CD4-positive, CD25-positive, alpha-beta regulatory T cell (primary cell): ENCODE measurements around the gene TYROBP. TPM values are rescaled to one million over a fixed set of nuclear protein-coding genes. Genes with fewer than 3 reads are reported as not detected.
"Not testable (repeated sequence)": the region's sequence is repeated elsewhere in the genome, so short reads cannot be mapped to it uniquely, and the experiment has no call there.

Experiments
- ATAC-seq, 2 donors: fragments of 150-1000 bp; cut with Tn5 transposase; one replicate each; pipeline ENCODE4 v1.10.0; 2021; ENCODE audit warnings: low read depth in 2 of 2, moderate number of reproducible peaks in 2 of 2, moderate library complexity in 1 of 2
- DNase-seq, 3 donors: peaks; one replicate each; pipeline versions ENCODE4 v3.0.0 to v3.0.0-alpha.2; 2012 to 2022; ENCODE audit warnings: mixed read lengths in 1 of 3
- H3K27ac ChIP-seq: one replicate; pipeline ENCODE4 v1.7.0; 2013; ENCODE audit warnings: mild to moderate bottlenecking, low read length; ENCODE audit not compliant: insufficient read depth, poor library complexity, severe bottlenecking
- H3K27me3 ChIP-seq: one replicate; pipeline ENCODE4 v1.7.0; 2013; ENCODE audit warnings: low read length; ENCODE audit not compliant: control insufficient read depth, insufficient read depth
- H3K36me3 ChIP-seq: one replicate; pipeline ENCODE4 v1.7.0; 2013; ENCODE audit warnings: mild to moderate bottlenecking, low read length, moderate library complexity; ENCODE audit not compliant: control insufficient read depth, insufficient read depth
- H3K4me1 ChIP-seq: 2 replicates; pipeline ENCODE4 v1.7.0; 2013; ENCODE audit warnings: mild to moderate bottlenecking, low read length; ENCODE audit not compliant: insufficient read depth, control insufficient read depth, poor library complexity, severe bottlenecking
- H3K4me3 ChIP-seq: one replicate; pipeline ENCODE4 v1.7.0; 2013; ENCODE audit warnings: low read depth, mild to moderate bottlenecking, low read length, moderate library complexity
- H3K9me3 ChIP-seq, 2 experiments: 1 replicate in 1 of 2; 2 replicates in 1 of 2; pipeline ENCODE4 v1.7.0; 2013; ENCODE audit warnings: low read length in 2 of 2, mild to moderate bottlenecking in 1 of 2, moderate library complexity in 1 of 2; ENCODE audit not compliant: control insufficient read depth in 2 of 2
- H3K27ac Mint-ChIP-seq, 3 donors: one replicate each; pipeline ENCODE4 v1.8.0; 2020 to 2022; ENCODE audit warnings: mild to moderate bottlenecking in 3 of 3, mixed read lengths in 3 of 3, moderate library complexity in 2 of 3
- H3K27me3 Mint-ChIP-seq: one replicate; pipeline ENCODE4 v1.8.0; 2022; ENCODE audit warnings: mild to moderate bottlenecking, mixed read lengths
- H3K36me3 Mint-ChIP-seq: one replicate; pipeline ENCODE4 v1.8.0; 2020; ENCODE audit warnings: mixed read lengths
- H3K4me1 Mint-ChIP-seq, 4 donors: one replicate each; pipeline ENCODE4 v1.8.0; 2020 to 2022; ENCODE audit warnings: mixed read lengths in 4 of 4, mild to moderate bottlenecking in 1 of 4
- H3K4me3 Mint-ChIP-seq, 4 donors: one replicate each; pipeline ENCODE4 v1.8.0; 2020 to 2022; ENCODE audit warnings: mild to moderate bottlenecking in 4 of 4, mixed read lengths in 4 of 4, moderate library complexity in 3 of 4
- H3K9me3 Mint-ChIP-seq, 7 donors: one replicate each; pipeline ENCODE4 v1.8.0; 2020 to 2022; ENCODE audit warnings: mixed read lengths in 7 of 7, mild to moderate bottlenecking in 3 of 7, moderate library complexity in 2 of 7
- polyA plus RNA-seq, 4 donors: library from polyadenylated mRNA; unstranded; fragments of 300-500 nt; fragmentation: Illumina TruSeq; gene quantifications; one replicate each; pipeline ENCODE4 v1.2.3, GENCODE V29; 2021
- total RNA-seq: library from RNA; stranded (reverse); gene quantifications from one replicate; pipeline ENCODE4 v1.2.3, GENCODE V29; 2022

The TYROBP gene
- total and polyA plus RNA-seq, 5 donors from 2014 or later = 0.49 to 6.9 (median 2.1) TPM; not detected in 1

DNA sequence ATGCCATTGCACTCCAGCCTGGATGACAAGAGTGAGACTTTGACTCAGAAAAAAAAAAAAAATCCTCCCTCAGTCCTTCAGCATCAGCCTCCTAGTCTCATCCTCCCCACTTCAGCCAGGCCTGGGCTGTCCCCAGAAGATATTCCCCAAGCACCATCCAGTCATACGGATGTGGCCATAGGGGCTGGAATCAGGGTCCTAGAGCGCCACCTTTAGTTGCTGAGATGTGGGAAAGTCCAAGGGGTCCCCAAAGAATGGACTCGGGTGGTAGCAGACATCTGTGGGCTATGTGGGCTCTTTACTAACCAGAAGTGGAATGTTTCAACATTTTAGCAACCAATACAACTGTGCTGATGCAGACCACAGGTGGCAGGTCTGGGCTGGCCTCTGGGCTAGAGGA lies 3.1 kb upstream of the TYROBP start:
- H3K36me3 Mint-ChIP-seq = no peaks in the 10 kb centered on the region
- ATAC-seq = no peak
- no peak for DNase-seq
- H3K9me3 ChIP-seq = no peaks in the 10 kb centered on the region
- H3K27me3 Mint-ChIP-seq = no peaks in the 10 kb centered on the region
- no peak overlapping the region for H3K4me3 Mint-ChIP-seq
- H3K4me1 Mint-ChIP-seq = peaks cover 0 to 16% (median 2%) of the 10 kb centered on the region in 4 donors
- H3K27ac Mint-ChIP-seq = no peak overlapping the region
- H3K27me3 ChIP-seq = no peaks in the 10 kb centered on the region
- no peaks in the 10 kb centered on the region for H3K4me1 ChIP-seq
- no peaks in the 10 kb centered on the region for H3K9me3 Mint-ChIP-seq
- no peak overlapping the region for H3K27ac ChIP-seq
- no peak overlapping the region for H3K4me3 ChIP-seq
- no peaks in the 10 kb centered on the region for H3K36me3 ChIP-seq

DNA sequence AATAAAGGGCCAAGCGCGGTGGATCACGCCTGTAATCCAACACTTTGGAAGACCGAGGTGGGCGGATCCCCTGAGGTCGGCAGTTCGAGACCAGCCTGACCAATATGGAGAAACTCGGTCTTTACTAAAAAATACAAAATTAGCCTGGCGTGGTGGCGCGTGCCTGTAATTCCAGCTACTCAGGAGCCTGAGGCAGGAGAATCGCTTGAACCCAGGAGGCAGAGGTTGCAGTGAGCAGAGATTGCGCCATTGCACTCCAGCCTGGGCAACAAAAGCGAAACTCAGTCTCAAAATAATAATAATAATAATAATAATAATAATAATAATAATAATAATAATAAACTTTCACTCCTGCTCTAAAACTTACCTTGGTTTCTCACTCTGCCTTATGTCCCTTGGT lies 2.3 kb upstream of the TYROBP start:
- H3K9me3 ChIP-seq, H3K27me3 Mint-ChIP-seq, ATAC-seq, H3K4me3 ChIP-seq, H3K27me3 ChIP-seq, H3K36me3 Mint-ChIP-seq, H3K4me3 Mint-ChIP-seq, H3K27ac ChIP-seq, DNase-seq, H3K27ac Mint-ChIP-seq, H3K4me1 ChIP-seq, H3K36me3 ChIP-seq, H3K9me3 Mint-ChIP-seq: not testable (repeated sequence)
- H3K4me1 Mint-ChIP-seq = peaks cover 0 to 16% (median 2%) of the 10 kb centered on the region in 4 donors

DNA sequence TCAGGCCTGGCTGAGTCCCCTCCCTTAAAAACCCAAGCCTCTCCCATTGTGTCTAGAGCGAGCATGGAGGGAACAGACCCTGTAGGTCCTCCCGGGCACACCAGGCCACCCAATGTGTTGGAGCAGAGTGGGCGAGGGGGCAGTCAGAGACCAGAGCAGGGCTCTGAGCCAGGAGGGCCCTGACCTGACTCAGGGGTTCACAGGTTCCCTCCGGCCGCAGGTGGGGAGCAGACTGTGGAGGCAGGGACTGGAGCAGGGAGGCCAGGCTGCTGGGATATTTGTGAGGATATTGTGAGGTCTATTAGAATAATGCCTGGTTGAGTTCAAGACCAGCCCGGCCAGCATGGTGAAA lies 1.6 kb upstream of the TYROBP start:
- Histone ChIP-seq H3K9me3 (no peaks in the 10 kb centered on the region), H3K36me3 (no peaks in the 10 kb centered on the region), H3K4me1 (peaks cover 2% of the 10 kb centered on the region), H3K4me3 (no peak overlapping the region), H3K27me3 (no peaks in the 10 kb centered on the region), H3K27ac (no peak overlapping the region)
- Mint-ChIP-seq H3K9me3 (no peaks in the 10 kb centered on the region), H3K27ac (no peak overlapping the region), H3K4me1 (peaks cover 0 to 22% (median 7%) of the 10 kb centered on the region in 4 donors), H3K36me3 (no peaks in the 10 kb centered on the region), H3K27me3 (no peaks in the 10 kb centered on the region), H3K4me3 (no peak overlapping the region)
- no peak for DNase-seq
- ATAC-seq = no peak

DNA sequence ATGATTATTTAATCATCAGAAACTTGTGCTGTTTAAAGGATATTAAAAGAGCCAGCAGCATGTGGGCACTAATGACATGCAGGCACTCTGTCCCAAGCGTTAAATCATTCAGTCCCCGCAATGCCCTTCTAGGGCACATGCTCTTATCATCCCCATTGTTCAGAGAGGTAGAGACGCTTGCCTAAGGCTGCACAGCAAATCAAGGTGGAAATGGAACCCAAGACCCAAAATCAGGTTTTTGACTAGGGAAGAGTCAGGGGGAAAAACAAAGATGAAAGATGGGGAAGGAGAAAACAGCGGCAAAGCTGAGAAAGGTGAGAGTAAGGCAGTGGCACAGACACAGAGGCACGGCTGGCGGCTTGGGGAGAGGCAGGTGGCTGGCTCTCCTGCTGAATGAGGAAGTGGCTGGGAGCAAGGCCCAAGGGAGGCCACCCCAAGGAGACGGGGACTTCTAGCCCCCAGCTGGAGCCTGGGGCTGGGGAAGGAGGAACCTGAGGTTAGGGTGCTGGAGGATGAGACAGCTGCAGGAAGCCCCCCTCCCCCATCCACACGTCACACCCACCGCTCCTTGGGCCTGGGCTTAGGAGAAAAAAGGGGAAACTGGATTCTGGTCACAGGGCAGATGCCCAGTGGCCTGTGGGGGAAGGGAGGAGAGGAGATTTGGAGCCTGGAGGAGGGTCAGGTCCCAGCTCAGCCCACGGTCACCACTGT lies 1.0 kb upstream of the TYROBP start:
- no peaks in the 10 kb centered on the region for H3K9me3 ChIP-seq
- ATAC-seq (peak; percentile 49 to 54), DNase-seq (no peak)
- H3K27ac ChIP-seq = no peak overlapping the region
- H3K36me3 ChIP-seq = no peaks in the 10 kb centered on the region
- Mint-ChIP-seq H3K4me1 (peaks cover 0 to 28% (median 12%) of the 10 kb centered on the region in 4 donors), H3K9me3 (no peaks in the 10 kb centered on the region), H3K27ac (peak overlapping the region in 1 of 3 donors; percentile 59), H3K4me3 (peak overlapping the region in 1 of 4 donors; percentile 11), H3K27me3 (no peaks in the 10 kb centered on the region), H3K36me3 (no peaks in the 10 kb centered on the region)
- peaks cover 7% of the 10 kb centered on the region for H3K4me1 ChIP-seq
- no peak overlapping the region for H3K4me3 ChIP-seq
- H3K27me3 ChIP-seq = no peaks in the 10 kb centered on the region

DNA sequence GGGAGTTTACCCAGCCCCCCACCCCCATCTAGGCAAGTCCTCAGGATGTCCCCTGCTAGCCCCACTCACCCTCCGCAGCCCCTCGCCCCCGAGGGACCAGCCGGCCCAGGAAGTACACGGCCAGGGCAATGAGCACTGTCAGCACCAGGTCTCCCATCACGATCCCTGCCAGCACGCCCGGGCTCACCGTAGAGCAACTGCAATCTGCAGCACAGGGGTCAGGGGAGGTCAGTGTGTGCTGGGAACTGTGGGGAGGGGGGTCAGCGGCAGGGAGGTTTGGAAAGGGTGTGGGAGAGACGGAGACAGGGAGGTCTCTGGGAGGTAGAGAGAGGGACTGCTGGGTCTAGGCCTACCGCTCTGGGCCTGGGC lies 734 bp downstream of the TYROBP start:
- peaks cover 25% of the 10 kb centered on the region for H3K4me1 ChIP-seq

DNA sequence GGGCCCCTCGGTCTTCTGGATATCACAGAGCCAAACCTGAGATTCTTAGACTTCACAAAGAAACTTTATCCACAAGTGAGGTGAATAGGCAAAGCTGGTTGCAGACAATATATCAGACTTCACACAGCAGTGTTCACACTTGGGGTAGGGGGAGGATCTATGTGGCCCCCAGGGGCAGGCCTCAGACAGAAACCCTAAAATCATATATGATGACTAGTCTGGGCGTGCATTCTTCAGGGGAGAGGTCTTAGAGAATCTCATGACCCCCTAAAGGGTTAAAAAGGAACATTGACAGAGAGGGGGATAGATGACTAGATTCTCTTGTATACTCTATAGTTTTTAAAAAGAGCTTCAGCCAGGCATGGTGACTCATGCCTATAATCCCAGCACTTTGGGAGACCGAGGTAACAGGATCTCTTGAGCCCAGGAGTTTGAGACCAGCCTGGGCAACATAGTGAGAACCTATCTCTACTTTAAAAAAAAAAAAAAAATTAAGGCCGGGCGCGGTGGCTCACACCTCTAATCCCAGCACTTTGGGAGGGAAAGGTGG lies 2.8 kb downstream of the TYROBP start:
- Mint-ChIP-seq H3K4me1 (peaks cover 7 to 53% (median 28%) of the 10 kb centered on the region in 4 donors), H3K4me3 (peak overlapping the region in 3 of 4 donors; percentile 53 to 100 (median 98)), H3K9me3 (peaks cover 0 to 2% (median 0%) of the 10 kb centered on the region in 7 donors), H3K27ac (peak overlapping the region in 2 of 3 donors; percentile 86 to 96), H3K36me3 (no peaks in the 10 kb centered on the region), H3K27me3 (peaks cover 4% of the 10 kb centered on the region)
- Histone ChIP-seq H3K9me3 (no peaks in the 10 kb centered on the region), H3K36me3 (no peaks in the 10 kb centered on the region), H3K27me3 (no peaks in the 10 kb centered on the region), H3K4me3 (no peak overlapping the region), H3K27ac (peak overlapping the region; percentile 100), H3K4me1 (peaks cover 44% of the 10 kb centered on the region)
- DNase-seq = no peak
- no peak for ATAC-seq

More for the DNA sequence above, 734 bp downstream of the TYROBP start:
- Histone ChIP-seq H3K9me3 (no peaks in the 10 kb centered on the region), H3K4me3 (no peak overlapping the region), H3K27ac (no peak overlapping the region), H3K36me3 (no peaks in the 10 kb centered on the region), H3K27me3 (no peaks in the 10 kb centered on the region)
- Mint-ChIP-seq H3K4me3 (no peak overlapping the region), H3K36me3 (no peaks in the 10 kb centered on the region), H3K9me3 (no peaks in the 10 kb centered on the region), H3K27me3 (peaks cover 4% of the 10 kb centered on the region), H3K4me1 (peaks cover under 1 to 41% (median 20%) of the 10 kb centered on the region in 4 donors), H3K27ac (no peak overlapping the region)
- ATAC-seq (no peak), DNase-seq (no peak)

DNA sequence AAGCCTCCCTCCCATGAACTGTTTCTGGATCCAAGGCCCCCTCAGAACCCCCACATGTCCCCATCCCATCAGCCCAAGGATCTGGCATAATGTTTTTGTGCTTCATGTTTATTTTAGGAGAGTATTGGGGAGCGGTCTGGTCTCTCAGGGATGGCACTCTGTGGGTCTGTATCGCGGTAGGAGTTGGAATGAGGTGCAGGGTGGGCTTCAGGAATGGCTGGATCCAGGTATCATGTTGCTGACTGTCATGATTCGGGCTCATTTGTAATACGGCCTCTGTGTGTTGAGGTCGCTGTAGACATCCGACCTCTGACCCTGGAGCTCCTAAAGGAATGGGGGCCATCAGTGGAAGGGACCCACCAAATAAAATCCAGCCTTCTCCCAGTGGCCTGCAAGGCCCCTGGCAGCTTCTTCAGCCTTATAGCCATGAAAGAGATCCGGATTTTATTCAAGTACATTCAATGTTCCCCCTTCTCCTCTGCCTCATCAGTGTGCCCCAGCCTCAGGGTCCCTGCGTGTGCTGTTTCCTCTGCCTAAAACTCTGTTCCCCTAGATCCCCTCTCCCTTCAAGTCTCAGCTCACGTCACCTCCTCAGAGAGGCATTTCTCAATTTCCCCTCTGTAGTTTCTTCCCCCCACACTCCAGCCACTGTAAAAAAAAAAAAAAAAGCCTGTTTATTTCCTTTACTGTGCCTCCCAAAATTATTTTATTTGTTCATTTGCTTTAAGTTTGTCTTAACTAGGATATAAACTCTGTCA lies 3.6 kb downstream of the TYROBP start:
- Histone ChIP-seq H3K4me1 (peaks cover 46% of the 10 kb centered on the region), H3K36me3 (no peaks in the 10 kb centered on the region), H3K9me3 (no peaks in the 10 kb centered on the region), H3K27me3 (no peaks in the 10 kb centered on the region), H3K4me3 (no peak overlapping the region), H3K27ac (peak overlapping the region; percentile 100)
- peak overlapping the region; percentile 74 to 100 (median 86) for H3K4me3 Mint-ChIP-seq
- DNase-seq (no peak), ATAC-seq (no peak)
- no peaks in the 10 kb centered on the region for H3K36me3 Mint-ChIP-seq
- peaks cover 0 to 2% (median 0%) of the 10 kb centered on the region in 7 donors for H3K9me3 Mint-ChIP-seq
- H3K27ac Mint-ChIP-seq = peak overlapping the region; percentile 89 to 100 (median 96)
- peaks cover 7 to 53% (median 28%) of the 10 kb centered on the region in 4 donors for H3K4me1 Mint-ChIP-seq
- peaks cover 4% of the 10 kb centered on the region for H3K27me3 Mint-ChIP-seq
